ENCODE data around the gene DDX11.
"Not testable (repeated sequence)": the region's sequence is repeated elsewhere in the genome, so short reads cannot be mapped to it uniquely, and the experiment has no call there.

Gene DDX11

DNA sequence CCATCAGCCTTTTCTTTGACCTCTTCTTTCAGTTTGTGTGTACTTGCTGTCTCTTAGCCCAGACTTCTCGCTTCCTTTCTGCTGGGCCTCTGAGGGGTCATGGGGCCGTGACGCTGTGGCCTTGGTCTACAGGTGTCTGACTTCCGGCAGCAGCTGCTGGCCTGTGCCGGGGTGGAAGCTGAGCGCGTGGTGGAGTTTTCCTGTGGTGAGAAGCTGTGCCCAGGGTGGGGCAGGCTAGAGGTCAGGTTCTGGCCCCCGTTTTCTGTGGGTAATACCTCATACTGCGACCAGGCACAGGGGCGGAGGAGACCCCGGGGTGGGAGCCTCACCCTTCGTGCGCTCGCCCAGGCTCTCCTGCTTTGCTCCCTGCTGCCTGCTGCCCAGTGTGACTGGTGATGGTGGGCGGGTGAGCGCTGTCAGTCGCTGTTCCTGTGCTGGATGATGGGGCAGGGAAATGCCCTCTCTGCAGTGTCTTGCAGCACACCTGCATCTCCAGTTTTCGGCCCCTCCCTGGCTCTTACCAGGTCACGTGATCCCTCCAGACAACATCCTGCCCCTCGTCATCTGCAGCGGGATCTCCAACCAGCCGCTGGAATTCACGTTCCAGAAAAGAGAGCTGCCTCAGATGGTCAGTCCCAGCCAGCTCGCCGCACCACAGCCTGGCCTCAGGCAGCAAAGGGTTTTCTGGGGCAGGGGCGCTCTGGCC, 27.0 kb downstream of the DDX11 start:
- DNase-seq = not testable (repeated sequence)

DNA sequence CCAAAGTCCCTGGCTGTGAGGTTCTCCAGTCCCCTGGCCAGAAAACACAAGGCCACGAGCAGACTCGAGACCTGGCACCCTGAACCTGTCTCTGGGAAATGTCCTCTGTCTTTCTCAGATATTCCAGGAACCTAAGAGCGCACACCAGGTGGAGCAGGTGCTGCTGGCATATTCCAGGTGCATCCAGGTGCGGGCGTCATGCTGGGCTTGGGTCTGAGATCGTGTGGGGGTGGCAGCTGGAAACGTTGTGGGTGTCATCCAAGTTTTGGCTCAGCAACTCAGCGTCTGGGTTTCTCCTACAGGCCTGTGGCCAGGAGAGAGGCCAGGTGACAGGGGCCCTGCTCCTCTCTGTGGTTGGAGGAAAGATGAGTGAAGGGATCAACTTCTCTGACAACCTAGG, 28.5 kb downstream of the DDX11 start:
- not testable (repeated sequence) for DNase-seq

DNA sequence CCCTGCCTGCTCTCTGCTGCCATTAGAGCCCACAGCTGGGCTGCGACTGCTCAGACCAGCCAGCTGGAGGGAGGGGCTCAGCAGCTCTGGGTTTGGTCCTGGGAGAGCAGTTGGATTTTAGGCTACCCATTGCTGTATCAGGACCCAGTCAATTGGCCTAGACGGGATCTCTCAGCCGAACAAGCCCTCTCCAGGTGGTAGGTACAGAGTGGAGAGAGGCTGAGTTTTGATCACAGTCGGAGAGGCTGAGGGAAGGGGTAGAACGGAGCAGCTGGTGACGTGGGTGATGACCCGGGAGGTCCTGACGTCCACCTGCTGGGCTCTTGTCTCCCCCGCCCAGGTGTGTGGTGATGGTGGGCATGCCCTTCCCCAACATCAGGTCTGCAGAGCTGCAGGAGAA, 28.9 kb downstream of the DDX11 start:
- not testable (repeated sequence) for DNase-seq

DNA sequence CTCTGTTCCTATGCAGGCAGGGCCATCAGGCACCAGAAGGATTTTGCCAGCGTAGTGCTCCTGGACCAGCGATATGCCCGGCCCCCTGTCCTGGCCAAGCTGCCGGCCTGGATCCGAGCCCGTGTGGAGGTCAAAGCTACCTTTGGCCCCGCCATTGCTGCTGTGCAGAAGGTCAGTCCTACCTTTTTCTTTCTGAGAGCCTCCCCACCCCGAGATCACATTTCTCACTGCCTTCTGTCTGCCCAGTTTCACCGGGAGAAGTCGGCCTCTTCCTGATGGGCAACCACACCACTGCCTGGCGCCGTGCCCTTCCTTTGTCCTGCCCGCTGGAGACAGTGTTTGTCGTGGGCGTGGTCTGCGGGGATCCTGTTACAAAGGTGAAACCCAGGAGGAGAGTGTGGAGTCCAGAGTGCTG, 29.9 kb downstream of the DDX11 start:
- DNase-seq = not testable (repeated sequence)

DNA sequence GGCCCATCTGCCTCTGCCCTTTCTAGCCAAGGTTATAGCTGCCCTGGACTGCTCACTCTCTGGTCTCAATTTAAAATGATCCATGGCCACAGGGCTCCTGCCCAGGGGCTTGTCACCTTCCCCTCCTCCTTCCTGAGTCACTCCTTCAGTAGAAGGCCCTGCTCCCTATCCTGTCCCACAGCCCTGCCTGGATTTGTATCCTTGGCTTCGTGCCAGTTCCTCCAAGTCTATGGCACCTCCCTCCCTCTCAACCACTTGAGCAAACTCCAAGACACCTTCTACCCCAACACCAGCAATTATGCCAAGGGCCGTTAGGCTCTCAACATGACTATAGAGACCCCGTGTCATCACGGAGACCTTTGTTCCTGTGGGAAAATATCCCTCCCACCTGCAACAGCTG, 30.6 kb downstream of the DDX11 start:
- DNase-seq = not testable (repeated sequence)

DNA sequence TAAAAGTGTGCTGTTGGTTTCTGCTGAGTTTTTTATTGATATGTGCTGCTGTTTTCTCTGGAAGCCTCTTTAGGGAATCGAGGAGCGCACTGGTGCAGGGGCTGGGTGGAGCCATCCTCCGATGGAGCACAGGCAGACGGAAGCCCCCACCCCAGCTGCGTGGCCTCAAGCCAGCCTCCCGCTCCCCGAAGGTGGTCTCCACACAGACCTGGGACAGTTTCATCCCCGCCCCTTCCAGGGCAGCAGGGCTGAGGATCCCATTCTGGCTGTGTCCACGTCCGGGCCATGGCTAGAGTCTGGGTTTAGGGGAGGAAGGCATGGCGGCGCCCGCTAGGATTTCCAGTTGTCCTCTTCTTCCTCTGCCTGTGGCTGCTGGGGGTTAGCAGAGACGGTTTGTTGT, 31.1 kb downstream of the DDX11 start:
- DNase-seq = not testable (repeated sequence)

DNA sequence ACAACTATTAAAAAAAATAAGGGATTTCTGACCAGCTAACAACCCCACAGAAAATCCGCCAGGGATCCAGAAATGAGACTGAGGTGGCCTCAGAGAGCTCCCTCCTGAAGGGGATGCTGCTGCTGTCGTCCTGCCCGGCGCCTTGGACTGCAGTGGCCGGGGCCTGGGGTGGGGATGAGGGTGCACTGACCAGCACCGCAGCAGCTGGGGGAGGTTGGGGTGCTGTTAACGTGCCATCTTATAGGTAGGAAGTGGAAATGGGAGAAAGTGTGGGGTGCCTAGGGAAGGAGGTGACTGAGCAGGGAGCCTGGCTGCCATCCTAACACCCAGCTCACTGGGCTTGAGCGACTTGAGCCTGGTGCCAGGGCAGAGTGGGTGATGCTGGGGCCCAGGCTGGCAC, 32.0 kb downstream of the DDX11 start:
- no peak for DNase-seq

DNA sequence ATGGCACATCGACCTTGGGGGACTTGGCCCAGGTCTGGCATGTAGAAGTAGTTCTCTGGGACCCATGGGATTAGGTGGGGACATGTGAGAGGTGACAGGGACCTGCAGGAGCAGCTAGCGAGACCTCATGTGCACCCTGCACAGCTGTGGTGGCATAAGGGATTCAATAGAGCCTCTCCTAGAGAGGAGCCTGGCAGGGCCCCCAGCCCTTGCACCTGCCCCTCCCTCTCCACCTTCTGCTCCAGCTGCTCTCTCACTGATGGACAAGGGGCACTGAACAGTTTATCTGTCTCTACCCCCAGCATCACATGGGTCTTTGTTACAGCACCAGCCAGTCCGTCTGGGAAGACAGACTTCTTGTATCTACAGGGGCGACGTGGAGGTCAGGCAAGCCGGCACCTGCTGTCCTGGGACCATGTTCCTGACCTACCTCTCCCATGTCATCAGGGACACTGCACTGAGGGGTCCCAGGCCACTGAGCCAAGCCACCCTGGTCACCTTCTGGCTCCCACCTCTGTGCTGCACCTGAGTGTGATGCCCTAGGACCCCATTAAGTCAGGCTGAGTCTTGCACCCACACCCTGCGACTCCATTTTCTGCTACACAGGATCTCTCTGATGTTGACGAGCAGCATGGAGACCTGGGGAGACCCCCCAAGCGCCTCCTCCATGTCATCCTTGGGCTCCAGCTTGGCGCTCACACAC, 32.6 kb downstream of the DDX11 start:
- DNase-seq = no peak

DNA sequence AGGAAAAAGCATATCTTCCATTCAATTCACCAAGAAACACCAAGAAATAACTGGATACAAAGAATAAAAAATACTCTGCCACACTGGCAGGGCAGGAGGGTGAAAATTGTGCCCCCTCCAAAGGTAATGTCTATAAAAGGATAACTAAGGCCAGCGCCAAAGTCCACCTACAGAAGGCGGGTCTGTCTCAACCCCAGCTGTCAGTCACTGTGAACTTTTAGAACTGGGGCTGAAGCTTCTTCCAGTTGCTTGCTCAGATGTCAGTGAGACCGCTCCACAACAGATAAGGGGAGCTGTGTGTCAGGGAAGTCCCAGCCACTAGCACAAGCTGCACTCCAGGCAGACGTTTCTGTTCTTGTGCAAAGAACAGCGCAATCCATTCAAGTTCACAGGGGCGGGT, 36.1 kb downstream of the DDX11 start:
- DNase-seq = not testable (repeated sequence)

DNA sequence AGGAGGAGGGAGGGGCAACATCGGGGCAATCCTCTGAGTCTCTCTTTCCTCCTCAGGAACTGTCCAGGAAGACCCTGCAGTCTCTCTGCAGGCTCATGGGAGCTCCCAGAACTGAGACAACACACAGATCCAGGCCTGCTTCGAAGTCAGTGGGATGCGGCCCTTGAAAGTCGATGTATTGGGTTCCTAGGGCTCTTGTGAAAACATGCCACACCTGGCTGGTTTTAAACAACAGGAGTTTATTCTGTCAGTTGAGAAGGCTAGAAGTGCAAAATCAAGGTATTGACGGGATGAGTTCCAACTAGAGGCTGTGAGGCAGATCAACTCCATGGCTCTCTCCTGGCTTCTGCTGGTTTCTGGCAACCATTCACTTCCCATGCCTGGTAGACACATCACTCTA, 36.6 kb downstream of the DDX11 start:
- DNase-seq = not testable (repeated sequence)

DNA sequence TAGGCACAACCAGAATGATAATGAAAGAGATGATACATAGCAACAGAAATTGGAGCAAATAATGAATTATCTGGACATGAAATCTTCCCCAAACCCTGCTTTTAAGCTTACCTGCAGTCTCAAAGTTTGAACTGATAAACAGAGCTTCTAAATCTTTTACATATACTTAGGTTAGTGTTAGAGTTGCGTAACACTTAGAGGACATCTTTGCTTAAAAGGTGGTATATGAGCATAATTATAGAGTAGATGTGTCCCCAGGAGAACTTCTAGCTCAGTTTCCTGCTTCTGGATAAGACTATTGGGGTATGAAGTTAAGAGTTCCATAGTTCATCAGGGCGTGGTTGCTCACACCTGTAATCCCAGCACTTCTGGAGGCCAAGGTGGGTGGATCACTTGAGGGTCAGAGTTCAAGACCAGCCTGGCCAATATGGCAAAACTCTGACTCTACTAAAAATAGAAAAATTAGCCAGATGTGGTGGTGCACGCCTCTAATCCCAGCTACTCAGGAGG, 41.5 kb downstream of the DDX11 start:
- not testable (repeated sequence) for DNase-seq

DNA sequence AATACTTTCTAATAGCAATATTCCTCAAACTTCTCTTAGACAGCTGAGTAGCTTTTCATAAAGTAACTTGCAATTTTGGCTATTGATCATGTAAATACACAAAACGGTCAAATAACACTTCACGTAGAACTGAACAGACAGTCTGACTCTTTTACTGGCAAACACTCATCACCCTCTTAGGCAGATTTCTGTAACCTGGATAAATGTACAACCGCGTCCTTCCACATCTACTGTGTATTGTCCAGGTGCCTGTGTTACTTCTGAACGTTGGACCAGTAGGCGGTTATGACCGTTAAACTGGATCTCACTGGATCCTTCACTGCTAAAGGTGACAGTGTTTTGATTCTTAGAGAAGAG, 43.2 kb downstream of the DDX11 start:
- DNase-seq = not testable (repeated sequence)

DNA sequence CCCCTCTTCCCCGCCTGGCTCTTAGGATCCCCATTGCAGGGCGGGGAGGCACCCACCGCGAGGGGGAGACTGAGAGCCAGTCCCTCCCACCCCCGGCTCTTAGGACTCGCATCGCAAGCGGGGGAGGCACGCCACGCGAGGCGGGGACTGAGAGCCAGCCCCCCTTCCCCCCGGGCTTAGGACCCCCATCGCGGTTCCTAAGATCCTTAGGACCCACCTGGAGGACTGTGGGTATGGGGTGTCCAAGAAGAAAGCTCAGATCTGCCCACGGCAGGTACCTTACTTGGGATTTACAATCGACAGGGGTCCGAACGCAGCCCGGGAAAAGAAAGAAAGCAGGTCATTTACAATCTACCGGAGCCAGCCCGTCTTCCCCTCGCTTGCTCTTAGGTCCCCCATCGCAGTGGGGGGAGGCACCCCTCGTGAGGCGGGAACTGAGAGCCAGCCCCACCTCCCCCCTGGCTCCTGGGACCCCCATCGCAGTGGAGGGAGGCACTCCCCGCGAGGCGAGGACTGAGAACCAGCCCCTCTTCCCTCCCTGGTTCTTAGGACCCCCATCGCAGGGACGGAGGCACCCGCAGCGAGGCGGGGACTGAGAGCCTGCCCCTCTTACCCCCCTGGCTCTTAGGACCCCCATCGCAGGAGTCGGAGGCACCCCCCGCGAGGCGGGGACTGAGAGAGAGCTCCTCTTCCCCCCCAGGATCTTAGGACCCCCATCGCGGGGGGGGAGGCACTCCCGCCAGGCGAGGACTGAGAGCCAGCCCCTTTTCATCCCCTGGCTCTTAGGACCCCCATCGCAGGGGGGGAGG, 43.7 kb downstream of the DDX11 start:
- DNase-seq = no peak

DNA sequence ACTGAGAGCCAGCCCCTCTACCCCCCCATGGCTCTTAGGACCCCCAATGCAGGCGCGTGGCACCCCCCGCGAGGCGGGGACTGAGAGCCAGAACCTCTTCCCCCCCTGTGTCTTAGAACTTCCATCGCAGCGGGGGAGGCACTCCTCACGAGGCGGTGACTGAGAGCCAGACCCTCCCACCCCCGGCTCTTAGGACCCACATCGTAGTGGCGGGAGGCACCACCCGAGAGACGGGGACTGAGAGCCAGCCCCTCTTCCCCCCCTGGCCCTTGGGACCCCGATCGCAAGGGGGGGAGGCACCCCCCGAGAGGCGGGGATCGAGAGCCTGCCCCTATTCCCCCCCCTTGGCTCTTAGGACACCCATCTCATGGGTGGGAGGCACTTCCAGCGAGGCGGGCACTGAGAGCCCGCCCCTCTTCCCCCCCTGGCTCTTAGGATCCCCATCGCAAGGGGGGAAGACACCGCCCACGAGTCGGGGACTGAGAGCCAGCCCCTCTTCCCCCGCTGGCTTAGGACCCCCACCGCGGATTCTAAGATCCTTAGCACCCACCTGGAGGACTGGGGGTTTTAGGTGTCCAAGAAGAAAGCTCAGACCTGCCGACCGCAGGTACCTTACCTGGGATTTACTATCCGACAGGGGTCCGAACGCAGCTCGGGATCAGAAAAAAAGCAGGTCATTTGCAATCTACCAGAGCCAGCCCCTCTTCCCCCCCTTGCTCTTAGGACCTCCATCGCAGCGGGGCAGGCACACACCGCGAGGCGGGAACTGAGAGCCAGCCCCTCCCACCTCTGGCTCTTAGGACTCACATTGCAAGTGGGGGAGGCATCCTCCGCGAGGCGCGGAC, 44.9 kb downstream of the DDX11 start:
- no peak for DNase-seq

DNA sequence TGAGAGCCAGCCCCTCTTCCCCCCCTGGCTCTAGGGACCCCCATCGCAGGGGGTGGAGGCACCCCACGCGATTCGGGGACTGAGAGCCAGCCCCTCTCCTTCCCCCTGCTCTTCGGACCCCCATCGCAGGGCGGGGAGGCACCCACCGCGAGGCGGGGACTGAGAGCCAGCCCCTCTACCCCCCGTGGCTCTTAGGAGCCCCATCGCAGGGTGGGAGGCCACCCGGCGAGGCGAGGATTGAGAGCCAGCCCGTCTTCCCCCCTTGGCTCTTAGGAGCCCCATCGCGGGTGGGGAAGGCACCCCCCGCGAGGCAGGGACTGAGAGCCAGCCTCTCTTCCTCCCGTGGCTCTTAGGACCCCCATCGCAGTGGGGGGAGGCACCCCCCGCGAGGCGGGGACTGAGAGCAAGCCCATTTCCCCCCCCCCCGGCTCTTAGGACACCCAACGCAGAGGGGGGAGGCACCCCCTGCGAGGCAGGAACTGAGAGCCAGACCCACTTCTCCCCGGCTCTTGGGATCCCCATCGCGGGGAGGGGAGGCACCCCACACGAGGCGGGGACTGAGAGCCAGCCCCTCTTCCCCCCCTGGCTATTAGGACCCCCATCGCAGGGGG, 45.6 kb downstream of the DDX11 start:
- DNase-seq = no peak

DNA sequence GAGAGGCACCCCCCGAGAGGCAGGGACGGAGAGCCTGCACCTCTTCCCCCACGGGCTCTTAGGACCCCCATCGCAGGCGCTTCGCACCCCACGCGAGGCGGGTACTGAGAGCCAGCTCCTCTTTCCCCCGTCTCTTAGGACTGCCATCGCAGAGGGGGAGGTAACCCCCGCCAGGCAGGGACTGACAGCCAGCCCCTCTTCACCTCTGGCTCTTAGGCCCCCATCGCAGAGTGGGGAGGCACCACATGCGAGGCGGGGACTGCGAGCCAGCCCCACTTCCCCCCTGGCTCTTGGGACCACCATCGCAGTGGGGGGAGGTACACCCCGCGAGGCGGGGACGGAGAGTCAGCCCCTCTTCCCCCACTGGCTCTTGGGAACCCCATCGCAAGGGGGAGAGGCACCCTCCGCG, 46.1 kb downstream of the DDX11 start:
- no peak for DNase-seq

DNA sequence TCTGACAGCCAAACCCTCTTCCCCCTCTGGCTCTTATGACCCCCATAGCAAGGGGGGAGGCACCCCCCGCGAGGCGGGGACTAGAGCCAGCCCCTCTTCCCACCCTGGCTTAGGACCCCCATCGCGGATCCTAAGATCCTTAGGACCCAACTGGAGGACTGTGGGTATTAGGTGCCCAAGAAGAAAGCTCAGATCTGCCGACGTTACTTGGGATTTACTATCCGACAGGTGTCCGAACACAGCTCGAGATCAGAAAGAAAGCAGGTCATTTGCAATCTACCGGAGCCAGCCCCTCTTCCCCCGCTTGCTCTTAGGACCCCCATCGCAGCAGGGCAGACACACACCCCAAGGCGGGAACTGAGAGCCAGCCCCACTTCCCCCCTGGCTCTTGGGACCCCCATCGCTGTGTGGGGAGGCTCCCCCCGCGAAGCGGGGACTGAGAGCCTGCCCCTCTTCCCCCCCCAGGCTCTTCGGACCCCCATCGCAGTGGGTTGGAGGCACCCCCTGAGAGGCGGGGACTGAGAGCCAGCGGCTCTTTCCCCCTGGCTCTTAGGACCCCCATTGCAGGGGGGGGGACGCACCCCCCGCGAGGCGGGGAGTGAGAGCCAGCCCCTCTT, 46.8 kb downstream of the DDX11 start:
- DNase-seq = no peak

DNA sequence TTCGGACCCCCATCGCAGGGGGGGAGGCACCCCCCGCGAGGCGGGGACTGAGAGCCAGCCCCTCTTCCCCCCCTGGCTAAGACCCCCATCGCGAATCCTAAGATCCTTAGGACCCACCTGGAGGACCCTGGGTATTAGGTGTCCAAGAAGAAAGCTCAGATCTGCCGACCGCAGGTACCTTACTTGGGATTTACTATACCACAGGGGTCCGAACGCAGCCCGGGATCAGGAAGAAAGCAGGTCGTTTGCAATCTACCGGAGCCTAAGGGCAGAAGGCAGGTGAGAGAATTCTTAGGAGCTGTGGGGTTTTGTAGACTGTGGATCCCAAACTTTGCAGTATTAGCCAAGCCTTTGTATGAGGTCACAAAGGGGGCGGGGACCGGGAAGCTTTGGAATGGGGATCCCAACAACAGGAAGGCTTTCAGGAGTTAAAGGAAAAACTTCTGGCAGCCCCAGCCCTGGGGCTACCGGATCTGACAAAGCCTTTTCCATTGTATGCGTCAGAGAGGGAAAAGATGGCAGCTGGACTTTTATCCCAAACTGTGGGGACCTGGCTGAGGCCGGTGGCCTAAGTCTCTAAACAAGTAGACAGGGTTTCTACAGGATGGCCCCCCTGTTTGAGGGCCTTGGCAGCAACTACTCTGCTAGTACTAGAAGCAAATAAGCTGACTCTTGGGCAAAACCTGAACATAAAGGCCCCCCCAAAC, 47.5 kb downstream of the DDX11 start:
- not testable (repeated sequence) for DNase-seq

DNA sequence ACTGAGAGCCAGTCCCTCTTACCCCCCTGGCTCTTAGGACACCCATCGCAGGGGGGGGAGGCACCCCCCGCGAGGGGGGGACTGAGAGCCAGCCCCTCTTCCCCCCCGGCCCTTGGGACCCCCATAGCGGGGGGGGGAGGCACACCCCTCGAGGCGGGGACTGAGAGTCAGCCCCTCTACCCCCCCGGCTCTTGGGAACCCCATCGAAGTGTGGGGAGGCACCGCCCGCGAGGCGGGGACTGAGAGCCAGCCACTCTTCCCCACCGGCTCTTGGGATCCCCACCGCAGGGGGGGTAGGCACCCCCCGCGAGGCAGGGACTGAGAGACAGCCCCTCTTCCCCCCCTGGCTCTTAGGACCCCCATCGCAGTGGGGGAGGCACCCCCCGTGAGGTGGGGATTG, 48.8 kb downstream of the DDX11 start:
- no peak for DNase-seq

DNA sequence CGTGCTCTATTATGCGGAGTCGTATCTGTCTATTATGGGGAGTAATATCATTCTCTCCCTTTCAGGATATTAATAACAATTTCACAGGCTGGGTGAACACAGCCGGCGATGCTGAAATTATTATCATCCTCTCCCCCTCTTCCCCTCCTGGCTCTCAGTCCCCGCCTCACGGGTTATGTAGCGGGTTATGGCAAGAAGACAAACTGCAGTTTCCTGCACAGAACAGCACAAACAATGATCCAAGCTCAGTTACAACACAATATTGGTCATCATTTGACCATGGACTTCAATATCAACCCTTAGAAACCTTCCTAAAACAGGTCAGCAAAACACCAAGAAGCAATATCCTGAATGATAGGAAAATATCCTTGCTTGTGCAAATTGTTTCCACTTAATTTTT, 50.5 kb downstream of the DDX11 start:
- DNase-seq = not testable (repeated sequence)

DNA sequence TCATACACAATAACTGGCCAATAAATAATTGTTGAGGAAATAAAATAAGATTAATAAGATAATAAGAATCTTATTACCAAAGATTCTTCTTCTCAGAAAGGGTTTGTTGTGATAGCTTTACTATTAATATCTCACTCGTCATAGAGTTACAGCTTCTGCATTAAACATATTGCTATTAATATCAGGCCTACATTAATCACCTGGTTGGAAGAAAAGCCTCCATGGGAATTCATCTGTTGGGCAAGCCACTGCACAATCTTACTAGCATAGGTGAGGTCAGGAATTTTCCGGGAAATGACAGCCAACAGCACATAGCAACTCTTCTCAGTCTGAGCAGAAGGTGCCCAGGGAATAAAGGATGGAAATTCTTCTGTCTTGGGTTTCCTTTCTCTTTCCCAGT, 51.5 kb downstream of the DDX11 start:
- not testable (repeated sequence) for DNase-seq

Data from NCI-H226 (cell line).